IMR-90 (cell line): ENCODE measurements around the gene ACTC1. TPM values are rescaled to one million over a fixed set of nuclear protein-coding genes. Genes with fewer than 3 reads are reported as not detected.

Source experiments
- ATAC-seq: fragments of 200-7000 bp; cut with Tn5 transposase; 2 replicates; pipeline ENCODE4 v1.9.1; 2020; ENCODE audit warnings: low read depth, mild to moderate bottlenecking, moderate library complexity
- BruUV-seq: library from RNA; stranded (reverse); fragments of 400-500 nt; replicated peaks from 2 replicates; lab custom pipeline; 2021; lab: Mats Ljungman, UMichigan
- CTCF ChIA-PET: fragments of 300-600 bp; formaldehyde crosslinking; extraction: SDS; loops from one replicate; lab custom pipeline; 2021; ENCODE audit warnings: antibody characterized with exemption; lab: Yijun Ruan, JAX
- POLR2A ChIA-PET: fragments of 300-600 bp; sonication (Branson Sonifier 250); formaldehyde crosslinking; loops from one replicate; lab custom pipeline; 2022; ENCODE audit warnings: antibody characterized with exemption; ENCODE audit not compliant: unreplicated experiment; lab: Charles Lee
- DNase-seq: peaks from one replicate; pipeline ENCODE4 v3.0.0; 2013
- H2AFZ ChIP-seq: replicated peaks from 2 replicates; pipeline ENCODE3; 2013; ENCODE audit warnings: low read length, mild to moderate bottlenecking; ENCODE audit not compliant: poor library complexity
- H2AK5ac ChIP-seq: 2 replicates; pipeline ENCODE4 v1.6.1; 2013; ENCODE audit warnings: low read depth, low read length, inconsistent platforms
- H2AK9ac ChIP-seq: replicated peaks from 2 replicates; pipeline ENCODE3; 2013; ENCODE audit warnings: mild to moderate bottlenecking, low read depth, low read length, moderate library complexity; ENCODE audit not compliant: poor library complexity
- H2BK120ac ChIP-seq: 2 replicates; pipeline ENCODE4 v1.6.1; 2013; ENCODE audit warnings: low read depth, low read length, inconsistent platforms
- H2BK15ac ChIP-seq: 3 replicates; pipeline ENCODE4 v1.6.1; 2013; ENCODE audit warnings: low read depth, low read length, inconsistent platforms
- H2BK20ac ChIP-seq: 2 replicates; pipeline ENCODE4 v1.6.1; 2013; ENCODE audit warnings: low read depth, mild to moderate bottlenecking, inconsistent platforms, low read length, moderate library complexity
- H2BK5ac ChIP-seq: 2 replicates; pipeline ENCODE4 v1.6.1; 2013; ENCODE audit warnings: mild to moderate bottlenecking, low read depth, low read length, inconsistent platforms; ENCODE audit not compliant: poor library complexity, severe bottlenecking
- H3K14ac ChIP-seq: replicated peaks from 2 replicates; pipeline ENCODE4 v1.6.1; 2013; ENCODE audit warnings: low read depth, low read length, inconsistent platforms
- H3K18ac ChIP-seq: 2 replicates; pipeline ENCODE4 v1.6.1; 2013; ENCODE audit warnings: low read depth, low read length, control low read depth
- H3K23ac ChIP-seq: 2 replicates; pipeline ENCODE4 v1.6.1; 2013; ENCODE audit warnings: low read depth, low read length, inconsistent platforms
- H3K27ac ChIP-seq: 2 replicates; pipeline ENCODE4 v1.5.1; 2013; ENCODE audit warnings: mild to moderate bottlenecking, control low read depth, low read length; ENCODE audit not compliant: insufficient read depth
- H3K27me3 ChIP-seq: 2 replicates; pipeline ENCODE4 v1.6.1; 2013; ENCODE audit warnings: low read length; ENCODE audit not compliant: control insufficient read depth, insufficient read depth
- H3K36me3 ChIP-seq: 2 replicates; pipeline ENCODE4 v1.6.1; 2013; ENCODE audit warnings: low read length, mixed read lengths; ENCODE audit not compliant: control insufficient read depth, insufficient read depth
- H3K4ac ChIP-seq: 2 replicates; pipeline ENCODE4 v1.6.1; 2013; ENCODE audit warnings: low read depth, low read length, inconsistent platforms
- H3K4me1 ChIP-seq: 2 replicates; pipeline ENCODE4 v1.6.1; 2013; ENCODE audit warnings: low read length, mixed read lengths; ENCODE audit not compliant: control insufficient read depth, insufficient read depth
- H3K4me2 ChIP-seq: 2 replicates; pipeline ENCODE4 v1.6.1; 2013; ENCODE audit warnings: low read depth, mild to moderate bottlenecking, control low read depth, low read length, moderate library complexity
- H3K4me3 ChIP-seq: 2 replicates; pipeline ENCODE4 v1.5.1; 2013; ENCODE audit warnings: low read depth, mild to moderate bottlenecking, control low read depth, low read length, moderate library complexity; ENCODE audit not compliant: insufficient read depth
- H3K56ac ChIP-seq: 2 replicates; pipeline ENCODE4 v1.6.1; 2013; ENCODE audit warnings: low read length, inconsistent platforms; ENCODE audit not compliant: insufficient read depth; ENCODE audit errors: extremely low read depth
- H3K79me1 ChIP-seq, 2 experiments: 2 replicates each; pipeline ENCODE4 v1.6.1; 2013; ENCODE audit warnings: low read length in 2 of 2, inconsistent platforms in 1 of 2, low read depth in 1 of 2
- H3K9ac ChIP-seq: 2 replicates; pipeline ENCODE4 v1.6.1; 2013; ENCODE audit warnings: low read depth, low read length, control low read depth
- H3K9me1 ChIP-seq: 2 replicates; pipeline ENCODE4 v1.6.1; 2013; ENCODE audit warnings: low read length, inconsistent platforms; ENCODE audit not compliant: insufficient read depth
- H3K9me3 ChIP-seq: 2 replicates; pipeline ENCODE4 v1.6.1; 2013; ENCODE audit warnings: low read length; ENCODE audit not compliant: control insufficient read depth, insufficient read depth
- H4K20me1 ChIP-seq: 2 replicates; pipeline ENCODE4 v1.6.1; 2013; ENCODE audit warnings: low read length, inconsistent platforms; ENCODE audit not compliant: insufficient read depth
- H4K5ac ChIP-seq: 2 replicates; pipeline ENCODE4 v1.6.1; 2013; ENCODE audit warnings: mild to moderate bottlenecking, low read depth, low read length, control low read depth
- H4K8ac ChIP-seq, 2 experiments: 2 replicates each; pipeline ENCODE4 v1.6.1; 2013; ENCODE audit warnings: low read depth in 2 of 2, low read length in 2 of 2, control low read depth in 1 of 2, inconsistent platforms in 1 of 2
- H4K91ac ChIP-seq: 2 replicates; pipeline ENCODE4 v1.6.1; 2013; ENCODE audit warnings: low read depth, low read length, inconsistent platforms; ENCODE audit not compliant: insufficient read depth
- BHLHE40 ChIP-seq: fragments of 150-350 bp; IDR thresholded peaks from 2 replicates; pipeline ENCODE4 v1.6.1; 2016; ENCODE audit warnings: mild to moderate bottlenecking, low read depth, low read length
- CEBPB ChIP-seq: IDR thresholded peaks from 2 replicates; pipeline ENCODE4 v1.6.1; 2012; ENCODE audit warnings: low read depth, low read length, improper control_type of control experiment
- CHD1 ChIP-seq: IDR thresholded peaks from 2 replicates; pipeline ENCODE4 v1.6.1; 2012; ENCODE audit warnings: low read depth, low read length, improper control_type of control experiment
- CTCF ChIP-seq: conservative IDR thresholded peaks from 2 replicates; pipeline ENCODE4 v1.5.1; 2012; ENCODE audit warnings: mild to moderate bottlenecking, low read depth, low read length, improper control_type of control experiment
- ELK1 ChIP-seq: fragments of 150-350 bp; IDR thresholded peaks from 2 replicates; pipeline ENCODE4 v1.6.1; 2016; ENCODE audit warnings: low read depth, mild to moderate bottlenecking, low read length, moderate library complexity, borderline replicate concordance
- FOS ChIP-seq: fragments of 150-350 bp; IDR thresholded peaks from 2 replicates; pipeline ENCODE4 v1.6.1; 2016; ENCODE audit warnings: low read depth, low read length
- MAFK ChIP-seq: IDR thresholded peaks from 2 replicates; pipeline ENCODE4 v1.6.1; 2012; ENCODE audit warnings: low read depth, low read length, improper control_type of control experiment
- MAZ ChIP-seq: IDR thresholded peaks from 2 replicates; pipeline ENCODE4 v1.6.1; 2012; ENCODE audit warnings: low read depth, mild to moderate bottlenecking, low read length, improper control_type of control experiment, moderate library complexity, borderline replicate concordance
- MXI1 ChIP-seq: IDR thresholded peaks from 2 replicates; pipeline ENCODE4 v1.6.1; 2012; ENCODE audit warnings: low read depth, mild to moderate bottlenecking, low read length, moderate library complexity, borderline replicate concordance
- POLR2A ChIP-seq: IDR thresholded peaks from 2 replicates; pipeline ENCODE4 v1.6.1; 2012; ENCODE audit warnings: mild to moderate bottlenecking, low read depth, low read length
- RAD21 ChIP-seq: IDR thresholded peaks from 2 replicates; pipeline ENCODE4 v1.6.1; 2012; ENCODE audit warnings: low read length, improper control_type of control experiment
- RCOR1 ChIP-seq: IDR thresholded peaks from 2 replicates; pipeline ENCODE4 v1.6.1; 2012; ENCODE audit warnings: mild to moderate bottlenecking, low read length, improper control_type of control experiment; ENCODE audit not compliant: insufficient replicate concordance
- SMC3 ChIP-seq: fragments of 150-350 bp; IDR thresholded peaks from 2 replicates; pipeline ENCODE4 v1.6.1; 2016; ENCODE audit warnings: low read depth, mild to moderate bottlenecking, antibody characterized with exemption, low read length, moderate library complexity
- USF2 ChIP-seq: fragments of 150-350 bp; IDR thresholded peaks from 2 replicates; pipeline ENCODE4 v1.6.1; 2017; ENCODE audit warnings: mild to moderate bottlenecking, antibody characterized with exemption, low read length, low read depth
- WGBS, 2 experiments: methylation state at CpG; one replicate each; pipeline versions ENCODE4 v1.1.5 to v1.1.7; 2013; ENCODE audit warnings: missing lambda C conversion rate in 2 of 2; ENCODE audit not compliant: insufficient read length in 1 of 2; ENCODE audit errors: extremely low coverage in 2 of 2; 5-methylcytosine and 5-hydroxymethylcytosine counted together
- dilution Hi-C: fragments of 300-500 bp; cut with HindIII; formaldehyde crosslinking; loops from one replicate; pipeline ENCODE4 v1.14.3; 2018; ENCODE audit warnings: low sequenced_read_pairs; ENCODE audit not compliant: unreplicated experiment
- in situ Hi-C: fragments of 300-500 bp; cut with MboI; formaldehyde crosslinking; loops from 3 replicates; pipeline ENCODE4 v1.14.3; 2019; ENCODE audit warnings: low sequenced_read_pairs, inconsistent platforms, mixed read lengths
- intact Hi-C: fragments of 100-400 bp; cut with micrococcal nuclease; formaldehyde crosslinking; loops from 2 replicates; pipeline ENCODE4 v1.10.0; 2022
- polyA plus RNA-seq, 3 experiments: library from polyadenylated mRNA; depleted of rRNA; stranded (reverse); fragments of >200 nt; gene quantifications; 2 replicates each; pipeline ENCODE4 v1.2.3, GENCODE V29; 2012; ENCODE audit warnings: low replicate concordance in 1 of 3
- total RNA-seq: library from RNA; depleted of rRNA; stranded (reverse); fragments of >200 nt; gene quantifications from 2 replicates; pipeline ENCODE4 v1.2.3, GENCODE V29; 2012

The ACTC1 gene
- total and polyA plus RNA-seq, 2 of the 4 experiments (the other 2 are of a cell fraction): 1.1 to 2.8 TPM

- 86% methylated on average over 1 of the region's 6 CpGs; no CpG with 5 or more reads in 1 of the 2 experiments for WGBS, 2 experiments
- Histone ChIP-seq H3K56ac (no peak overlapping the region), H3K18ac (no peak overlapping the region; the same call in 1 of the 2 replicates), H4K5ac (no peak overlapping the region; the same call in 1 of the 2 replicates), H2AK5ac (no peak overlapping the region), H2AK9ac (peak overlapping the region; percentile 29), H4K20me1 (no peaks in the 10 kb centered on the region), H3K27ac (no peak overlapping the region), H2BK5ac (peak overlapping the region; percentile 54), H3K27me3 (no peaks in the 10 kb centered on the region), H2BK15ac (no peak overlapping the region), H3K4me3 (no peak overlapping the region), H3K9ac (no peak overlapping the region), H3K4ac (no peak overlapping the region), H3K4me1 (peaks cover 7% of the 10 kb centered on the region), H3K23ac (no peak overlapping the region), H4K8ac (no peak overlapping the region), H2BK120ac (peak overlapping the region; percentile 29; the same call in 1 of the 2 replicates), H3K36me3 (no peaks in the 10 kb centered on the region), H3K4me2 (peak overlapping the region; percentile 47; the same call in 1 of the 2 replicates), H2BK20ac (no peak overlapping the region; the same call in 1 of the 2 replicates), H4K91ac (no peak overlapping the region), H3K79me1 (no peaks in the 10 kb centered on the region), H3K9me1 (peaks cover 19% of the 10 kb centered on the region), H3K9me3 (no peaks in the 10 kb centered on the region), H2AFZ (peak overlapping the region; percentile 11), H3K14ac (no peak overlapping the region)
- peak; percentile 95 for DNase-seq
- ChIA-PET POLR2A (no interaction called here), CTCF (no interaction called here)
- ATAC-seq: peak; percentile 98
- in situ Hi-C loops: no loop called here
- no TSS peak for BruUV-seq
- intact Hi-C loops: no loop called here
- dilution Hi-C loops: no loop called here
- TF ChIP-seq SMC3: no peak
- no peak for TF ChIP-seq MXI1
- 0 out of 2 replicates have a peak, but pooled peaks have one; percentile 30 for TF ChIP-seq BHLHE40
- TF ChIP-seq POLR2A: no peak
- TF ChIP-seq RAD21: no peak; the same call in 1 of the 2 replicates
- TF ChIP-seq MAFK: peak; percentile 22; the same call in 1 of the 2 replicates
- TF ChIP-seq MAZ: no peak
- no peak for TF ChIP-seq CEBPB
- TF ChIP-seq USF2: no peak
- no peak for TF ChIP-seq RCOR1
- TF ChIP-seq FOS: peak; percentile 78
- no peak for TF ChIP-seq ELK1
- no peak for TF ChIP-seq CTCF
- TF ChIP-seq CHD1: no peak
Measured at GRCh38 chr15:34837246-34838016, 42.1 kb upstream of the ACTC1 start.
